Activated naive CD8-positive, alpha-beta T cell (primary cell): ENCODE results near the gene MMP17.

ENCODE experiments used
- H3K27ac Mint-ChIP-seq: one replicate; pipeline ENCODE4 v1.8.0; 2021; ENCODE audit warnings: mixed read lengths
- H3K27me3 Mint-ChIP-seq: one replicate; pipeline ENCODE4 v1.8.0; 2021; ENCODE audit warnings: mixed read lengths
- H3K36me3 Mint-ChIP-seq: one replicate; pipeline ENCODE4 v1.8.0; 2021; ENCODE audit warnings: mixed read lengths
- H3K4me1 Mint-ChIP-seq: one replicate; pipeline ENCODE4 v1.8.0; 2021; ENCODE audit warnings: low read depth, mixed read lengths
- H3K4me3 Mint-ChIP-seq: one replicate; pipeline ENCODE4 v1.8.0; 2021; ENCODE audit warnings: mild to moderate bottlenecking, mixed read lengths
- H3K9me3 Mint-ChIP-seq: one replicate; pipeline ENCODE4 v1.8.0; 2021; ENCODE audit warnings: low read depth, mixed read lengths

Gene MMP17

DNA sequence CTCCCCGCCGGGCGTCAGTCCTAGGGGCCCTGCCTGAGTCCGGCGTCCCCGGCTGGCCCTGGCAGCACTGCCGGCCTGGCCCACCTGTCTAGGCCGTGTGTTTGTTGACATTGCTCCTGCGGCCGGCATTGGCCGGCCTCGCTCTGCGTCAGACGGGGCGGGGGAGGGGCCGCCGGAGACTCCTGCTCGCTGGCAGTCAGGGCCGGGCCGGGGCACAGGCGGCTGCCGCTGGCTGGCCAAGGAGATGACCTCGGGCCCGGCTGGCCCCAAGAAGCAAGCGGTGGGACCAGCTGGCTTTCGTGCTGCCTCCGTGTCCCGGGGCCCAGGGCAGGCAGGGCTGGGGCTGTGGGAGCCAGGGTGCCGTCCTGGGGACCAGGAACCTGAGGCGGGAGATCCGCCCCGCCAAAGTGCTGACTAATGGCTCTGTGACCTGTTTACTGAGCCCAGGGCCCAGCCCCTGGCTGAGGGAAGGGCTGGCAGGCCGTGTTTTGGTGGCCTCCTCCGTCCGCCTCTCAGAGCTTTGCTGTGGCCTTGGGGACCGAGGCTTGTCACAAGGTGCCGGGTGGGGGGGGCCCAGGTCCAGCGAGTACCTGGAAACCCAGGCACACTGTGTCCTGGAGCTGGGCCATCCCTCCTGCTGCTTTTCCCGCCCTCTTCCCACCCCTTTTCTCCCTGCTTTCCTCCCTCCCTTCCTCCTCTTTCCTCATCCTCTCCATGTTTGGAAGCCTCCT lies 68.1 kb downstream of the MMP17 start:
- no peak overlapping the region for H3K27ac Mint-ChIP-seq

DNA sequence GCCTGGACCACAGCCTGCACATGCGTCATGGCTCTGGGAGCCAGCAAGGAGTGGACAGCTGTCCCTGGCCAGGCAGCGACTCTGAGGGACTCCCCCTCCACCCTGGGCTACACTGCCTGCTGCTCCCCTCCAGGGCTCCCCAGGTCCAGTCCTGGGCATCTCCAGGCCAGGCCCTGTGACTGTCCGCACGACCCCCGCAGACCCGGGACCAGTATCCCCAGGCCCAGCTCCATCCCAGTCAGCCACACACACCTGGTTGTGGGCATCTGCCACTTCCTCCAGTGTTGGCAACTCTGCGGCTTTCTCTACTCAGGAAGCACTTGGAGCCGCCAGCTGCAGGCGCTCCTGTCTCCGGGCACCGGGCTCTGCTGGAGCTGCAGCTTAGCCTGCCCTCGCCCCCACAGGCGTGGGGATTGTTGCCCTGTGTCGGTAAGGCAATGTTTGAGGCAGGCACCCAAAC lies 68.6 kb downstream of the MMP17 start:
- H3K27ac Mint-ChIP-seq = no peak overlapping the region
- H3K9me3 Mint-ChIP-seq = no peaks in the 10 kb centered on the region

More for the DNA sequence above, 68.1 kb downstream of the MMP17 start:
- H3K4me3 Mint-ChIP-seq = peak overlapping the region; percentile 84
- peaks cover 18% of the 10 kb centered on the region for H3K4me1 Mint-ChIP-seq
- no peaks in the 10 kb centered on the region for H3K9me3 Mint-ChIP-seq
- H3K27me3 Mint-ChIP-seq = no peaks in the 10 kb centered on the region
- H3K36me3 Mint-ChIP-seq = no peaks in the 10 kb centered on the region

DNA sequence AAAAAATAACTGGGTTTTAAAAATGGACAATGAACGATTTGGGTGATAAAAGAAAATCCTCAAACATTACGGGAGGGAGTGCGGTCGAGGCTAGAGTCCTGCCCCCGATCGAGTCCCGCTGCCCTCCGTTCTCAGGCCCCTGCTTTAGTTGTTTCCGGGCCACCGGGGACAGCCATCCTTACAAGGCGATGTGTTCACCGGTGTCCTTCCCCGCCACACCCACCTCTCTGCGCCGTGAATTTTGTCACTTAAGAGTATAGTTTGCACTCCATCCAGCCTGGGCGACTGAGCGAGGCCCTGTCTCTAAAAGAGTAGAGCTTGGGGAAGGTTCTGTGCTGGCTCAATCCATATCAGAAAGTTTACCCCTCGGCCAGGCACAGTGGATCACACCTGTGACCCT lies 69.1 kb downstream of the MMP17 start:
- Mint-ChIP-seq H3K27ac (no peak overlapping the region), H3K36me3 (no peaks in the 10 kb centered on the region), H3K4me1 (peaks cover 19% of the 10 kb centered on the region), H3K27me3 (no peaks in the 10 kb centered on the region), H3K9me3 (no peaks in the 10 kb centered on the region), H3K4me3 (peak overlapping the region; percentile 61)

More for the DNA sequence above, 68.6 kb downstream of the MMP17 start:
- Mint-ChIP-seq H3K4me1 (peaks cover 18% of the 10 kb centered on the region), H3K36me3 (no peaks in the 10 kb centered on the region), H3K27me3 (no peaks in the 10 kb centered on the region), H3K4me3 (peak overlapping the region; percentile 61)

DNA sequence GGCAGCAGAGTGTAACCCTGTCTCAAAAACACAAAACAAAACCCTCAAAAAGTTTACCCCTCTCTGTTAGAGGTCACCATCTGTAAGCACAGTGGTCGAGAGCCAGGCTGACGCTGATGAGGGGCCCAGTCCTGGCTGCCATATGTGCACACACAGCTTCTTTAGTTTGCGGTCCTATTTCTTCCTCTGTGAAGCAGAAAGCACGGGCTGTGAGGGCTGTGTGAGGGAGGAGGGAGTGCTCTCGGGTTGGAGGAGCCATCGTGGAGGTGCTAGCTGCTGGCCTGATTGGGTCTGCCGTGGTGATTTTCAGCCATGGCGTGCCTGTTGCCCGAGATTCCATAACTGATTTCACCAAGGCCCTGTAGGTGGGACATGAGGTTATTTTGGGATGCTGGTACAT lies 69.7 kb downstream of the MMP17 start:
- Mint-ChIP-seq H3K27ac (no peak overlapping the region), H3K4me3 (no peak overlapping the region), H3K27me3 (no peaks in the 10 kb centered on the region), H3K4me1 (peaks cover 19% of the 10 kb centered on the region), H3K36me3 (no peaks in the 10 kb centered on the region), H3K9me3 (no peaks in the 10 kb centered on the region)

DNA sequence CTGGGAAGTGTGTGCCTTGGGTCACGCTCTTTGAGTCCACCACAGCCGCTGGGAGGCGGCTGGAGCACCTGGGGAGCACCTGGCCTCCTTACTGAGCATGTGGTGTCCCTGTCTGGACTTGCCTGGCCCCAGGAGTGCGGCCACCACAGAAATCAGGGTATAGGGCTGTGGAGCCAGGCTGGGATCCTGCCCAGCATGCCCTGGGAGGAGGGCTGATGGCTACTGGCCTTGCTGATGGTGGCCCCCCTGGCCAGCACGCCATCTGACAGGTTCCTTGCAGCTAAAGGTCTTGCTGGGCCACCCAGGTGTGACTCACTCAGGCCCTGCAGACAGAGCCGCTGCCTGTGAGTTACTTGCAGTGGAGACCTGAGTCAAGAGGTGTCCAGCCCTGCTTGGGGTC lies 72.2 kb downstream of the MMP17 start:
- Mint-ChIP-seq H3K36me3 (no peaks in the 10 kb centered on the region), H3K4me3 (no peak overlapping the region), H3K27ac (no peak overlapping the region), H3K4me1 (peaks cover 29% of the 10 kb centered on the region), H3K27me3 (no peaks in the 10 kb centered on the region), H3K9me3 (no peaks in the 10 kb centered on the region)
